Hepatic stellate cell (primary cell): ENCODE measurements around the gene SGMS1.
A peak's percentile ranks its signal among the peaks of the same experiment; 100 is the strongest.
"Not testable (repeated sequence)": the region's sequence is repeated elsewhere in the genome, so short reads cannot be mapped to it uniquely, and the experiment has no call there.

ENCODE experiments used
- DNase-seq: peaks from one replicate; pipeline ENCODE4 v3.0.0; 2011; ENCODE audit warnings: low spot score

The SGMS1 gene

GRCh38 chr10:50556237-50557120 lies 67.3 kb downstream of the SGMS1 start:
- no peak for DNase-seq

- DNase-seq, result peak; percentile 21
These were observed 68.7 kb downstream of the SGMS1 start for GRCh38 chr10:50554995-50555568.

- no peak for DNase-seq
These were observed 69.3 kb downstream of the SGMS1 start for GRCh38 chr10:50554376-50554994.

- DNase-seq, result no peak
These were observed 70.8 kb downstream of the SGMS1 start for GRCh38 chr10:50552771-50553535.

GRCh38 chr10:50552308-50552707 lies 71.4 kb downstream of the SGMS1 start:
- peak; percentile 26 for DNase-seq

- peak; percentile 9 for DNase-seq
These were observed 71.9 kb downstream of the SGMS1 start for GRCh38 chr10:50551894-50552293.

- no peak for DNase-seq
These were observed 73.4 kb downstream of the SGMS1 start for GRCh38 chr10:50550291-50550839.

GRCh38 chr10:50549186-50549585 lies 74.6 kb downstream of the SGMS1 start:
- not testable (repeated sequence) for DNase-seq

- not testable (repeated sequence) for DNase-seq
These were observed 75.3 kb downstream of the SGMS1 start for GRCh38 chr10:50548481-50548880.

- DNase-seq, result not testable (repeated sequence)
These were observed 77.5 kb downstream of the SGMS1 start for GRCh38 chr10:50546287-50546686.

- no peak for DNase-seq
These were observed 77.9 kb downstream of the SGMS1 start for GRCh38 chr10:50545846-50546245.

GRCh38 chr10:50544857-50545429 lies 78.8 kb downstream of the SGMS1 start:
- DNase-seq, result no peak

GRCh38 chr10:50544095-50544856 lies 79.5 kb downstream of the SGMS1 start:
- DNase-seq, result no peak

- DNase-seq, result no peak
These were observed 80.9 kb downstream of the SGMS1 start for GRCh38 chr10:50542871-50543270.

GRCh38 chr10:50541921-50542320 lies 81.8 kb downstream of the SGMS1 start:
- no peak for DNase-seq

GRCh38 chr10:50541317-50541716 lies 82.4 kb downstream of the SGMS1 start:
- no peak for DNase-seq

GRCh38 chr10:50540826-50541122 lies 83.0 kb downstream of the SGMS1 start:
- no peak for DNase-seq

- no peak for DNase-seq
These were observed 83.5 kb downstream of the SGMS1 start for GRCh38 chr10:50540069-50540825.

GRCh38 chr10:50538555-50539398 lies 85.0 kb downstream of the SGMS1 start:
- no peak for DNase-seq
